ENCODE results near the gene AK8. TPM values are rescaled to one million over a fixed set of nuclear protein-coding genes. Genes with fewer than 3 reads are reported as not detected.

Gene AK8
- total RNA-seq, 1 donor from 2014 or later: 2.1 TPM

DNA sequence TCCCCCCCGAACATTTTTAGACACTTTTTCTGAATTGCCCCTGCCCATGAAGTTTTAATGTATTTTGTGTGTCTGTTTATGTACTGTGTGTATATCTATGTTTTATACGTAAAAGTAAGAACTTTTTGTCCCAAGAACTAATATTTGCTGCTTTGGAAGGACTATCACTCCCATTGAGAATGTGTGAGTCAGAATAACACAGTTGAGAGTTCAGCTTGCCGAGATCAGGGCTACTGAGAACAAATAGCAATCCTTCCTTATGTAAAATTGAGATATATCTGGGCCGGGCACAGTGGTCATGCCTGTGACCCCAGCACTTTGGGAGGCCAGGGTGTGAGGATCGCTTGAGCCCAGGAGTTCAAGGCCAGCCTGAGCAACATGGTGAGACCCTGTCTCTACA, 196.5 kb downstream of the AK8 start:
- no peak overlapping the region for H3K4me3 Mint-ChIP-seq
- H3K9me3 Mint-ChIP-seq: no peaks in the 10 kb centered on the region
- peaks cover 11% of the 10 kb centered on the region for H3K4me1 Mint-ChIP-seq
- no peak for TF ChIP-seq CTCF (IDR thresholded peaks at IDR 0.05; ENCODE audit: unreplicated experiment)
- no peaks in the 10 kb centered on the region for H3K27me3 Mint-ChIP-seq (ENCODE audit: low read depth)
- no peak for DNase-seq (ENCODE audit: low spot score in 2 of 2, unreplicated experiment in 2 of 2)
- H3K36me3 Mint-ChIP-seq: peaks cover 47% of the 10 kb centered on the region
- no peak overlapping the region for H3K27ac Mint-ChIP-seq

GRCh38 chr9:132679946-132680625, 198.0 kb downstream of the AK8 start:
- Mint-ChIP-seq H3K36me3 (peaks cover 37% of the 10 kb centered on the region), H3K9me3 (no peaks in the 10 kb centered on the region), H3K27ac (no peak overlapping the region), H3K27me3 (ENCODE audit: low read depth) (no peaks in the 10 kb centered on the region), H3K4me1 (peaks cover 11% of the 10 kb centered on the region), H3K4me3 (no peak overlapping the region)
- TF ChIP-seq CTCF (IDR thresholded peaks at IDR 0.05; ENCODE audit: unreplicated experiment): no peak
- no peak for DNase-seq (ENCODE audit: low spot score in 2 of 2, unreplicated experiment in 2 of 2)

GRCh38 chr9:132677976-132678375, 200.1 kb downstream of the AK8 start:
- Mint-ChIP-seq H3K4me1 (peaks cover 13% of the 10 kb centered on the region), H3K36me3 (peaks cover 28% of the 10 kb centered on the region), H3K4me3 (no peak overlapping the region), H3K27ac (no peak overlapping the region), H3K9me3 (no peaks in the 10 kb centered on the region), H3K27me3 (ENCODE audit: low read depth) (no peaks in the 10 kb centered on the region)
- no peak for TF ChIP-seq CTCF (IDR thresholded peaks at IDR 0.05; ENCODE audit: unreplicated experiment)
- DNase-seq (ENCODE audit: low spot score in 2 of 2, unreplicated experiment in 2 of 2): no peak

Other genes starting within 250 kb of the AK8 start
- 21.1 to 23.1 TPM (median 22.9 TPM) in 3 replicates for gene DDX31, start 208.3 kb downstream of the AK8 start, total RNA-seq
- gene GTF3C4, start 207.8 kb downstream of the AK8 start, total RNA-seq: 26.6 to 27.9 TPM (median 27.0 TPM) in 3 replicates
- 5.5 to 5.8 TPM (median 5.7 TPM) in 3 replicates for gene SPACA9, start 614 bp upstream of the AK8 start, total RNA-seq
- 65.1 to 68.5 TPM (median 67.6 TPM) in 3 replicates for gene TSC1, start 66.3 kb upstream of the AK8 start, total RNA-seq
- not detected in 3 replicates for gene GFI1B, start 100.4 kb upstream of the AK8 start, total RNA-seq
- 80.0 to 85.3 TPM (median 80.2 TPM) in 3 replicates for gene GTF3C5, start 152.7 kb upstream of the AK8 start, total RNA-seq
- 4.3 to 5.0 TPM (median 4.6 TPM) in 3 replicates for gene CEL, start 183.7 kb upstream of the AK8 start, total RNA-seq
- gene RALGDS, start 243.0 kb upstream of the AK8 start, total RNA-seq: 78.9 to 83.5 TPM (median 82.9 TPM) in 3 replicates